Neural cell (in vitro differentiated cells): Measurements from ENCODE around the gene CASP1. TPM values are rescaled to one million over a fixed set of nuclear protein-coding genes. Genes with fewer than 3 reads are reported as not detected.

Source experiments
- H2AFZ ChIP-seq: fragments of 200-600, 300-800 bp; sonication (generic), shearing (Covaris generic); 2 replicates; pipeline ENCODE4 v1.6.0; 2014; ENCODE audit warnings: low read depth, mild to moderate bottlenecking, antibody characterized with exemption, low read length, moderate library complexity
- H3F3A ChIP-seq: fragments of 200-600 bp; shearing (Covaris generic); 2 replicates; pipeline ENCODE4 v1.6.1; 2016; ENCODE audit warnings: mild to moderate bottlenecking, moderate library complexity, mixed read lengths, antibody characterized with exemption, low read length; ENCODE audit not compliant: insufficient read depth, poor library complexity, severe bottlenecking
- H3K27ac ChIP-seq: fragments of 200-600, 300-800 bp; sonication (generic), shearing (Covaris generic); 2 replicates; pipeline ENCODE4 v1.5.1; 2014; ENCODE audit warnings: mild to moderate bottlenecking, low read length, moderate library complexity
- H3K27me3 ChIP-seq: fragments of 300-800, 200-600 bp; sonication (generic), shearing (Covaris generic); 2 replicates; pipeline ENCODE4 v1.6.0; 2014; ENCODE audit warnings: mild to moderate bottlenecking, low read depth, low read length, moderate library complexity; ENCODE audit not compliant: insufficient read depth
- H3K36me3 ChIP-seq: fragments of 300-800, 200-600 bp; sonication (generic), shearing (Covaris generic); 2 replicates; pipeline ENCODE4 v1.5.1; 2014; ENCODE audit warnings: mild to moderate bottlenecking, antibody characterized with exemption, low read length, moderate library complexity; ENCODE audit not compliant: insufficient read depth
- H3K4me2 ChIP-seq: fragments of 300-800, 200-600 bp; sonication (generic), shearing (Covaris generic); 2 replicates; pipeline ENCODE4 v1.6.0; 2014; ENCODE audit warnings: mild to moderate bottlenecking, low read length
- H3K4me3 ChIP-seq: fragments of 300-800, 200-600 bp; sonication (generic), shearing (Covaris generic); 2 replicates; pipeline ENCODE4 v1.5.1; 2014; ENCODE audit warnings: mild to moderate bottlenecking, low read length, moderate library complexity
- H3K79me2 ChIP-seq: fragments of 200-600 bp; shearing (Covaris generic); replicated peaks from 2 replicates; pipeline ENCODE4 v1.6.0; 2014; ENCODE audit warnings: mild to moderate bottlenecking, low read length, moderate library complexity; ENCODE audit not compliant: insufficient read depth
- H3K9ac ChIP-seq: fragments of 300-800, 200-600 bp; sonication (generic), shearing (Covaris generic); 2 replicates; pipeline ENCODE4 v1.6.1; 2016; ENCODE audit warnings: mild to moderate bottlenecking, low read length, mixed read lengths
- H3K9me2 ChIP-seq: fragments of 200-600 bp; shearing (Covaris generic); 2 replicates; pipeline ENCODE4 v1.6.1; 2016; ENCODE audit warnings: mild to moderate bottlenecking, low read length, mixed read lengths; ENCODE audit not compliant: insufficient read depth
- H3K9me3 ChIP-seq: fragments of 200-600, 300-800 bp; sonication (generic), shearing (Covaris generic); 2 replicates; pipeline ENCODE4 v1.6.1; 2016; ENCODE audit warnings: mild to moderate bottlenecking, mixed run types, low read length, moderate library complexity, mixed read lengths
- H4K20me1 ChIP-seq: fragments of 200-600 bp; shearing (Covaris generic); 2 replicates; pipeline ENCODE4 v1.6.1; 2016; ENCODE audit warnings: mild to moderate bottlenecking, mixed run types; ENCODE audit not compliant: insufficient read depth
- EP300 ChIP-seq: fragments of 450-650 bp; conservative IDR thresholded peaks from 2 replicates; pipeline ENCODE4 v1.6.1; 2014; ENCODE audit warnings: antibody characterized with exemption, mild to moderate bottlenecking, moderate library complexity; ENCODE audit not compliant: poor library complexity, severe bottlenecking
- EZH2 ChIP-seq: fragments of 200-600, 300-800 bp; shearing (Covaris generic), sonication (generic); IDR thresholded peaks from 2 replicates; pipeline ENCODE4 v1.6.1; 2014; ENCODE audit warnings: antibody characterized with exemption, low read length, borderline replicate concordance, mild to moderate bottlenecking; ENCODE audit not compliant: insufficient read depth, poor library complexity, severe bottlenecking
- MXI1 ChIP-seq: fragments of 450-650 bp; conservative IDR thresholded peaks from 2 replicates; pipeline ENCODE4 v1.6.1; 2014; ENCODE audit warnings: antibody characterized with exemption, mild to moderate bottlenecking; ENCODE audit not compliant: poor library complexity, severe bottlenecking
- POLR2AphosphoS5 ChIP-seq: IDR thresholded peaks from 2 replicates; pipeline ENCODE4 v1.6.1; 2012
- RAD21 ChIP-seq: fragments of 450-650 bp; conservative IDR thresholded peaks from 2 replicates; pipeline ENCODE4 v1.6.1; 2014; ENCODE audit warnings: antibody characterized with exemption, mild to moderate bottlenecking, moderate library complexity
- SMC3 ChIP-seq: fragments of 450-650 bp; conservative IDR thresholded peaks from 2 replicates; pipeline ENCODE4 v1.6.1; 2014; ENCODE audit warnings: antibody characterized with exemption, mild to moderate bottlenecking, moderate library complexity; ENCODE audit not compliant: poor library complexity
- TAF1 ChIP-seq: IDR thresholded peaks from 2 replicates; pipeline ENCODE4 v1.6.1; 2012; ENCODE audit warnings: low read depth
- polyA plus RNA-seq: library from polyadenylated mRNA; depleted of rRNA; stranded (reverse); fragments of >200 nt; gene quantifications from 2 replicates; pipeline ENCODE4 v1.2.3, GENCODE V29; 2014
- TF ChIP-seq, protein P1 (sequence below): IDR thresholded peaks from 2 replicates; pipeline ENCODE4 v1.6.1; 2012; ENCODE audit warnings: borderline replicate concordance
- TF ChIP-seq, protein P2 (sequence below): fragments of 450-650 bp; IDR thresholded peaks from 2 replicates; pipeline ENCODE4 v1.5.1; 2014; ENCODE audit warnings: antibody characterized with exemption, mild to moderate bottlenecking, moderate library complexity; ENCODE audit not compliant: poor library complexity, severe bottlenecking

The CASP1 gene
- polyA plus RNA-seq, 1 donor from 2014 or later = not detected

DNA sequence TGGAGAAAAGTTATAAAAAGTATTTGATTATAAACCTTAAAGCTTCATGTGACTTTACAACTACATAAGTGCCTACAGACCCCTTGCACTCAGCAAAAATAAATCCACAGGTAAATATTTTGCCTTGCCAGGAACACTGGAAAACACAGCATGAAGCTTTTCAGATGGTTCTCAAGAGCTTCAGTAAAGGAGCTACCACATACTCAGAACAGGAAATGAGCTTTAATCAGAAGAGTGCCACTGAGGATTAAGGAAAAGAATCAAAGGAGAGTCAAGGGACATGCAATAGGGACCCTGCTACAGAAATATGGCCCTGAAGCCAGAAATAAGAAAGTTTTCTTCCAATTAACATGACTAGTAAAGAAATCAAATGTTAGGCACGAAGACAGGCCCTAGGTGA is 1.2 kb downstream of the CASP1 start:
- Histone ChIP-seq H3K36me3 (no peaks in the 10 kb centered on the region), H3K9me2 (no peaks in the 10 kb centered on the region), H4K20me1 (no peaks in the 10 kb centered on the region), H3K4me2 (no peak overlapping the region), H3F3A (no peaks in the 10 kb centered on the region), H3K4me3 (no peak overlapping the region), H3K27me3 (no peaks in the 10 kb centered on the region), H3K79me2 (no peaks in the 10 kb centered on the region), H3K9ac (no peak overlapping the region), H2AFZ (no peak overlapping the region), H3K27ac (no peak overlapping the region), H3K9me3 (no peaks in the 10 kb centered on the region)
- TF ChIP-seq EP300 = no peak
- no peak for TF ChIP-seq RAD21
- TF ChIP-seq MXI1 = no peak
- no peak for TF ChIP-seq SMC3
- no peak for TF ChIP-seq TAF1
- no peak for TF ChIP-seq POLR2AphosphoS5
- TF ChIP-seq, protein P1, sequence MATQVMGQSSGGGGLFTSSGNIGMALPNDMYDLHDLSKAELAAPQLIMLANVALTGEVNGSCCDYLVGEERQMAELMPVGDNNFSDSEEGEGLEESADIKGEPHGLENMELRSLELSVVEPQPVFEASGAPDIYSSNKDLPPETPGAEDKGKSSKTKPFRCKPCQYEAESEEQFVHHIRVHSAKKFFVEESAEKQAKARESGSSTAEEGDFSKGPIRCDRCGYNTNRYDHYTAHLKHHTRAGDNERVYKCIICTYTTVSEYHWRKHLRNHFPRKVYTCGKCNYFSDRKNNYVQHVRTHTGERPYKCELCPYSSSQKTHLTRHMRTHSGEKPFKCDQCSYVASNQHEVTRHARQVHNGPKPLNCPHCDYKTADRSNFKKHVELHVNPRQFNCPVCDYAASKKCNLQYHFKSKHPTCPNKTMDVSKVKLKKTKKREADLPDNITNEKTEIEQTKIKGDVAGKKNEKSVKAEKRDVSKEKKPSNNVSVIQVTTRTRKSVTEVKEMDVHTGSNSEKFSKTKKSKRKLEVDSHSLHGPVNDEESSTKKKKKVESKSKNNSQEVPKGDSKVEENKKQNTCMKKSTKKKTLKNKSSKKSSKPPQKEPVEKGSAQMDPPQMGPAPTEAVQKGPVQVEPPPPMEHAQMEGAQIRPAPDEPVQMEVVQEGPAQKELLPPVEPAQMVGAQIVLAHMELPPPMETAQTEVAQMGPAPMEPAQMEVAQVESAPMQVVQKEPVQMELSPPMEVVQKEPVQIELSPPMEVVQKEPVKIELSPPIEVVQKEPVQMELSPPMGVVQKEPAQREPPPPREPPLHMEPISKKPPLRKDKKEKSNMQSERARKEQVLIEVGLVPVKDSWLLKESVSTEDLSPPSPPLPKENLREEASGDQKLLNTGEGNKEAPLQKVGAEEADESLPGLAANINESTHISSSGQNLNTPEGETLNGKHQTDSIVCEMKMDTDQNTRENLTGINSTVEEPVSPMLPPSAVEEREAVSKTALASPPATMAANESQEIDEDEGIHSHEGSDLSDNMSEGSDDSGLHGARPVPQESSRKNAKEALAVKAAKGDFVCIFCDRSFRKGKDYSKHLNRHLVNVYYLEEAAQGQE = no peak
- TF ChIP-seq, protein P2, sequence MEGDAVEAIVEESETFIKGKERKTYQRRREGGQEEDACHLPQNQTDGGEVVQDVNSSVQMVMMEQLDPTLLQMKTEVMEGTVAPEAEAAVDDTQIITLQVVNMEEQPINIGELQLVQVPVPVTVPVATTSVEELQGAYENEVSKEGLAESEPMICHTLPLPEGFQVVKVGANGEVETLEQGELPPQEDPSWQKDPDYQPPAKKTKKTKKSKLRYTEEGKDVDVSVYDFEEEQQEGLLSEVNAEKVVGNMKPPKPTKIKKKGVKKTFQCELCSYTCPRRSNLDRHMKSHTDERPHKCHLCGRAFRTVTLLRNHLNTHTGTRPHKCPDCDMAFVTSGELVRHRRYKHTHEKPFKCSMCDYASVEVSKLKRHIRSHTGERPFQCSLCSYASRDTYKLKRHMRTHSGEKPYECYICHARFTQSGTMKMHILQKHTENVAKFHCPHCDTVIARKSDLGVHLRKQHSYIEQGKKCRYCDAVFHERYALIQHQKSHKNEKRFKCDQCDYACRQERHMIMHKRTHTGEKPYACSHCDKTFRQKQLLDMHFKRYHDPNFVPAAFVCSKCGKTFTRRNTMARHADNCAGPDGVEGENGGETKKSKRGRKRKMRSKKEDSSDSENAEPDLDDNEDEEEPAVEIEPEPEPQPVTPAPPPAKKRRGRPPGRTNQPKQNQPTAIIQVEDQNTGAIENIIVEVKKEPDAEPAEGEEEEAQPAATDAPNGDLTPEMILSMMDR = no peak
- no peak for TF ChIP-seq EZH2

DNA sequence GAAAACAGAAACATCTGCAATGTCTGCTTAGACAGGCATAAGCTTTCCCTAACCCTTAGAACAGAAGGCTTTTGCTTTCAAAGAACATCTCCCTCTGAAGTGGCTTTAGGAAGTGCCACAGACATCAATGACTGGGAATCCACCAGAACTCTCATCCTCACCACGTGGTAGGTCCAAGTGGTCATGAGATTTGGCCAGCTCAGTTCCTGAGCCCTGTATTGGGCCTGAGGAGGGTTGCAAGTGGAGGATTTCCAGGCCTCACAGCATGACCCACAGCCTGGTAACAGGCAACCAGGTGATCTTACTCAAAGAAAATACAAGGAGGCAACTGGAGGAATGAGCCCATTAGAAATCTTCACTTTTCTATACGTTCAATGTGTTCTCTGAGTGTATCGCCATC is 1.6 kb downstream of the CASP1 start:
- Histone ChIP-seq H3F3A (no peaks in the 10 kb centered on the region), H3K36me3 (no peaks in the 10 kb centered on the region), H3K9me2 (no peaks in the 10 kb centered on the region), H3K9ac (no peak overlapping the region), H3K4me3 (no peak overlapping the region), H3K79me2 (no peaks in the 10 kb centered on the region), H3K27ac (no peak overlapping the region), H3K9me3 (no peaks in the 10 kb centered on the region), H4K20me1 (no peaks in the 10 kb centered on the region), H3K27me3 (no peaks in the 10 kb centered on the region), H3K4me2 (no peak overlapping the region), H2AFZ (no peak overlapping the region)
- TF ChIP-seq EZH2 (no peak), RAD21 (no peak)

DNA sequence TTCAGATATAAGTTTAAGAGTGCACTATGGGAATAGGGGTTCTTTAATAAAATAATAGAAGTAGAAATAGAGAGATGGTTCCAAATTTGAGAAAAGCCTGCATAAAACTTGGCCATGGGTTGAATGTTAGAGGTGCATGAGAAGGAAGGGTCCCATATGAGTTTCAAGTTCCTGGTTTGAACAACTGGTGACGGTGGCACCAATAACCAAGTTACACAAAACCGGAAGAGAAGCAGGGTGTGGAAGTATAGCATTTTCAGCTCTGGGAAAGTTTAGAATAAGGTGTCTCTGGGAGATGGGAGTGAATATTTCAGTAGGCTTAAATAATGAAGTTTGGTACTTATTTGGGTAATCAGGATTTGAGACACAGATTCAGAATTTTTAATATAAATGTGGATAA is 2.4 kb downstream of the CASP1 start:
- H3F3A ChIP-seq = no peaks in the 10 kb centered on the region
- H2AFZ ChIP-seq = no peak overlapping the region
- H3K27me3 ChIP-seq = no peaks in the 10 kb centered on the region
- no peak overlapping the region for H3K4me2 ChIP-seq
- TF ChIP-seq TAF1 (no peak), MXI1 (no peak), EP300 (no peak), SMC3 (no peak), EZH2 (no peak), RAD21 (no peak)
- TF ChIP-seq, protein P2 = no peak
- TF ChIP-seq, protein P1 = no peak
- no peak overlapping the region for H3K9ac ChIP-seq
- H3K79me2 ChIP-seq = no peaks in the 10 kb centered on the region
- no peaks in the 10 kb centered on the region for H3K9me3 ChIP-seq
- no peak overlapping the region for H3K4me3 ChIP-seq
- H4K20me1 ChIP-seq = no peaks in the 10 kb centered on the region
- H3K27ac ChIP-seq = no peak overlapping the region
- H3K9me2 ChIP-seq = no peaks in the 10 kb centered on the region
- H3K36me3 ChIP-seq = no peaks in the 10 kb centered on the region
